ENCODE measurements around the gene SCYL1.

Gene SCYL1

DNA sequence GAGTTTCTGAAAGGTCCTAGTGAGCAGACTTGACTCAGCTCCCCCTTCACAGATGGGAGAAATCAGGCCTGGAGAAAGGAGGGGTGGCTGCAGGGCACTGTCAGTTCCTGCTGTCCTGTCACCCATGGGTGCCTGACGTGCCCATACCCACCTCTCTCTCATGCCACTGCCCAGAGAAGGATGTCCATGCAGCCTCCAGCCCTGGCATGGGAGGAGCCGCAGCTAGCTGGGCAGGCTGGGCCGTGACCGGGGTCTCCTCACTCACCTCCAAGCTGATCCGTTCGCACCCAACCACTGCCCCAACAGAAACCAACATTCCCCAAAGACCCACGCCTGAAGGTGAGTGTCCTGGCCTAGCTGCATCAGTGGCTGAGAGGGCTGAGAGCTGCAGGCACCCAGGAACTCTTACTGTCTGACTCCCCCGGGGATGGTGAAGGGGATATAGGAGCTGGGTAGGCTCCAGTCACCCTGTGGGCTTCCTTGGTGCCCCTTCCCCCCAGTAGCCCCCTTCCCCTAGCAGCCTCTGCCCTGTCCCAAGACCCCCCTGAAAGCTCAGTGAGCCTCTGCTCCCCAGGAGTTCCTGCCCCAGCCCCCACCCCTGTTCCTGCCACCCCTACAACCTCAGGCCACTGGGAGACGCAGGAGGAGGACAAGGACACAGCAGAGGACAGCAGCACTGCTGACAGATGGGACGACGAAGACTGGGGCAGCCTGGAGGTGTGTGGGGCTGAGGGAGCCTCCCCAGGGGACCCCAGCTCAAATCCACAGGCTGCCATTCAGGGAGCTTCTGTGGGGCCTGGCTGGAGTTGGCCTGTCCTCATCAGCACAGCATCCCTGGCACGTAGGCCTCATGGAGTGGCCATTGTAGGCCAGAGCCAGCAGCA is 11.8 kb downstream of the SCYL1 start:
- no peaks in the 10 kb centered on the region for H3K79me2 ChIP-seq
- no peak overlapping the region for H3K27ac ChIP-seq
- no peaks in the 10 kb centered on the region for H3K9me3 ChIP-seq (ENCODE audit: control insufficient read depth, low read length)
- no peaks in the 10 kb centered on the region for H3K4me1 ChIP-seq
- H3K27me3 ChIP-seq (ENCODE audit: control insufficient read depth, insufficient read depth, low read length): no peaks in the 10 kb centered on the region
- no peak overlapping the region for H3K4me3 ChIP-seq (ENCODE audit: low read depth, low read length)
- H3K9ac ChIP-seq: no peak overlapping the region
- no peak overlapping the region for H3K4me2 ChIP-seq (ENCODE audit: low read length)
- TF ChIP-seq, protein P1, sequence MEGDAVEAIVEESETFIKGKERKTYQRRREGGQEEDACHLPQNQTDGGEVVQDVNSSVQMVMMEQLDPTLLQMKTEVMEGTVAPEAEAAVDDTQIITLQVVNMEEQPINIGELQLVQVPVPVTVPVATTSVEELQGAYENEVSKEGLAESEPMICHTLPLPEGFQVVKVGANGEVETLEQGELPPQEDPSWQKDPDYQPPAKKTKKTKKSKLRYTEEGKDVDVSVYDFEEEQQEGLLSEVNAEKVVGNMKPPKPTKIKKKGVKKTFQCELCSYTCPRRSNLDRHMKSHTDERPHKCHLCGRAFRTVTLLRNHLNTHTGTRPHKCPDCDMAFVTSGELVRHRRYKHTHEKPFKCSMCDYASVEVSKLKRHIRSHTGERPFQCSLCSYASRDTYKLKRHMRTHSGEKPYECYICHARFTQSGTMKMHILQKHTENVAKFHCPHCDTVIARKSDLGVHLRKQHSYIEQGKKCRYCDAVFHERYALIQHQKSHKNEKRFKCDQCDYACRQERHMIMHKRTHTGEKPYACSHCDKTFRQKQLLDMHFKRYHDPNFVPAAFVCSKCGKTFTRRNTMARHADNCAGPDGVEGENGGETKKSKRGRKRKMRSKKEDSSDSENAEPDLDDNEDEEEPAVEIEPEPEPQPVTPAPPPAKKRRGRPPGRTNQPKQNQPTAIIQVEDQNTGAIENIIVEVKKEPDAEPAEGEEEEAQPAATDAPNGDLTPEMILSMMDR (IDR thresholded peaks at IDR 0.05): no peak
- H2AFZ ChIP-seq: no peak overlapping the region
- no peaks in the 10 kb centered on the region for H3K36me3 ChIP-seq (ENCODE audit: control insufficient read depth, insufficient read depth, low read length)

DNA sequence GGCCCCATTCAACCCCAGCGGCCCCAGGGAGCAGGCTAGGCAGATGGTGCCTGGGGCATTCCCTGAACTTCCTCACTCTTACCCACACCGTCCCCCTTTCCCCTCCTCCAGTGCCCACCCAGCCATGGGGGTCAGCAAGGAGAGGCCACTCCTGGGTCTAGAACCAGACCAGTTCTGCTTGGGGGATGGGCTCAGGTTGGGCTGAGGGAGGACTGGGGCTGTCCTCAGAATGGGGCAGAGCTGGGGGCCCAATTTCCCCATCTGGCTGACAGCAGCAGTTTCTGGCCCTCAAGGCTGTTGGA is 12.4 kb downstream of the SCYL1 start:
- TF ChIP-seq, protein P1 (IDR thresholded peaks at IDR 0.05): no peak
- no peak overlapping the region for H3K9ac ChIP-seq
- no peaks in the 10 kb centered on the region for H3K36me3 ChIP-seq (ENCODE audit: control insufficient read depth, insufficient read depth, low read length)
- no peaks in the 10 kb centered on the region for H3K4me1 ChIP-seq
- H3K9me3 ChIP-seq (ENCODE audit: control insufficient read depth, low read length): no peaks in the 10 kb centered on the region
- H3K79me2 ChIP-seq: no peaks in the 10 kb centered on the region
- no peak overlapping the region for H3K4me2 ChIP-seq (ENCODE audit: low read length)
- no peaks in the 10 kb centered on the region for H3K27me3 ChIP-seq (ENCODE audit: control insufficient read depth, insufficient read depth, low read length)
- no peak overlapping the region for H2AFZ ChIP-seq
- H3K27ac ChIP-seq: no peak overlapping the region
- H3K4me3 ChIP-seq (ENCODE audit: low read depth, low read length): no peak overlapping the region

DNA sequence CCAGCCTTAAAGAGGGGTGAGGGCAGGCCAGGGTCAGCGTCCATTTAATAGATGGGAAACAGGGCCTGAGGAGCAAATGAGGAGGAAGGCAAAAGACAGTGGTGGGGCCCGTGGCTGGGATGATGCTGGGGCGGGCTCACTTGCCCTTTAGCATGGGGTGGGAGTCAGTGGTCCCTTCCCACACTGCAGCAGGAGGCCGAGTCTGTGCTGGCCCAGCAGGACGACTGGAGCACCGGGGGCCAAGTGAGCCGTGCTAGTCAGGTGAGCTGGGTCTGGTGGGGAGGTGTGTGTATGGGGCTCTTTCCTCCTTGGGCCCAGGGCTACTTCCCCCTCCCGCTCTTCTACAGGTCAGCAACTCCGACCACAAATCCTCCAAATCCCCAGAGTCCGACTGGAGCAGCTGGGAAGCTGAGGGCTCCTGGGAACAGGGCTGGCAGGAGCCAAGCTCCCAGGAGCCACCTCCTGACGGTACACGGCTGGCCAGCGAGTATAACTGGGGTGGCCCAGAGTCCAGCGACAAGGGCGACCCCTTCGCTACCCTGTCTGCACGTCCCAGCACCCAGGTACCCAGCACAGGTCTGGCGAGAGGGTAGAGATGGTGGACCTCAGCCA is 12.8 kb downstream of the SCYL1 start:
- no peaks in the 10 kb centered on the region for H3K4me1 ChIP-seq
- H3K9ac ChIP-seq: no peak overlapping the region
- no peak overlapping the region for H3K27ac ChIP-seq
- no peak overlapping the region for H3K4me3 ChIP-seq (ENCODE audit: low read depth, low read length)
- no peak overlapping the region for H2AFZ ChIP-seq
- no peaks in the 10 kb centered on the region for H3K27me3 ChIP-seq (ENCODE audit: control insufficient read depth, insufficient read depth, low read length)
- H3K79me2 ChIP-seq: no peaks in the 10 kb centered on the region
- TF ChIP-seq, protein P1 (IDR thresholded peaks at IDR 0.05): no peak
- H3K4me2 ChIP-seq (ENCODE audit: low read length): no peak overlapping the region
- H3K9me3 ChIP-seq (ENCODE audit: control insufficient read depth, low read length): no peaks in the 10 kb centered on the region
- no peaks in the 10 kb centered on the region for H3K36me3 ChIP-seq (ENCODE audit: control insufficient read depth, insufficient read depth, low read length)

DNA sequence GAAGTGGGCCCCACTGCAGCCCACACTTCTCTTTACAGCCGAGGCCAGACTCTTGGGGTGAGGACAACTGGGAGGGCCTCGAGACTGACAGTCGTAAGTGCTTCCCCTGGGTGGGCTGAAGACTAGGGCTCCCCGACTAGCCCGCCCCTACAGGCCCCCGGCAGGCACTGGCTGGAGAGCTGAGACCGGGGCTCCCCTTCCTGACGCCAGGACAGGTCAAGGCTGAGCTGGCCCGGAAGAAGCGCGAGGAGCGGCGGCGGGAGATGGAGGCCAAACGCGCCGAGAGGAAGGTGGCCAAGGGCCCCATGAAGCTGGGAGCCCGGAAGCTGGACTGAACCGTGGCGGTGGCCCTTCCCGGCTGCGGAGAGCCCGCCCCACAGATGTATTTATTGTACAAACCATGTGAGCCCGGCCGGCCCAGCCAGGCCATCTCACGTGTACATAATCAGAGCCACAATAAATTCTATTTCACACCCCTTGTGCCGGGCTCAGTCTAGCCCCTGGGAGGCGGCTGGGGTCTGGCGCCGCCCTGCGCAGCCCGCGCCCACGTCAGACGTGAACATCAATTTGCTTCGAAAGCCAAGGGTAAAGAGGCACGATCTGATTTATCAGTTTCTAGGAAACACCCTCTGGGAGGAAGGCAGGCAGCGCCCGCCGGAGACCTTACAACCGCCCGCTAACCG is 13.5 kb downstream of the SCYL1 start:
- Histone ChIP-seq H3K36me3 (ENCODE audit: control insufficient read depth, insufficient read depth, low read length) (no peaks in the 10 kb centered on the region), H3K9ac (no peak overlapping the region), H3K79me2 (no peaks in the 10 kb centered on the region), H3K27me3 (ENCODE audit: control insufficient read depth, insufficient read depth, low read length) (no peaks in the 10 kb centered on the region), H3K4me1 (no peaks in the 10 kb centered on the region), H2AFZ (no peak overlapping the region), H3K9me3 (ENCODE audit: control insufficient read depth, low read length) (no peaks in the 10 kb centered on the region), H3K4me2 (ENCODE audit: low read length) (no peak overlapping the region), H3K27ac (no peak overlapping the region), H3K4me3 (ENCODE audit: low read depth, low read length) (no peak overlapping the region)
- TF ChIP-seq, protein P1 (IDR thresholded peaks at IDR 0.05): no peak
